Measurements from ENCODE around the gene ATG16L2.

GRCh38 chr11:72856551-72857345 lies 42.5 kb downstream of the ATG16L2 start:
- TF ChIP-seq YY1 (IDR thresholded peaks at IDR 0.05; ENCODE audit: insufficient read depth, insufficient read length) = no peak
- TF ChIP-seq SUZ12 (IDR thresholded peaks at IDR 0.05; ENCODE audit: extremely low read depth, insufficient read depth, insufficient read length) = no peak
